ENCODE data around the gene KRT72.

The KRT72 gene

DNA sequence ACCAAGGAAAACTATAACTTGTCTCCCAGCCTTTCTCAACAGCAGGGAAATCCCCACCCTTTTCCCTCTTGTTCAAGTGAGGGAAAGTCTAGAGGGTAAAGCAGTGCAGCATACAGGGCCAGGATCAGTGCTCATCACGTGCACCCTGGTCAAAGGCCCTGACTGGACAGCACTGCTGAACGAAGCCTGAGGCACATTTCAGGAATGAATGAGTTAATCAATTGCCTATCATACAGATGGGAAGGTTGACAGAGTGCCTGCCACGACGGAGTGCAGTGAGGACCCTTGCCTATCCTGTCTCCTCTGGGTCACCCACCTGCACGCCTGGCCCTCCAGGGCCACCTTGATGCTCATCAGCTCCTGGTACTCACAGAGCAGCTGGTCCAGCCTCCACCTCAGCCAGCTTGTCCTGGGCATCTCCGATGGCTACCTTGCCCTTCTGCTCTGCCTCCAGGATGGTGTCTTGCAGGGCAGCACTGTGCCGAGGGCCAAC is 28.8 kb upstream of the KRT72 start:
- DNase-seq (ENCODE audit: low read depth) = no peak

DNA sequence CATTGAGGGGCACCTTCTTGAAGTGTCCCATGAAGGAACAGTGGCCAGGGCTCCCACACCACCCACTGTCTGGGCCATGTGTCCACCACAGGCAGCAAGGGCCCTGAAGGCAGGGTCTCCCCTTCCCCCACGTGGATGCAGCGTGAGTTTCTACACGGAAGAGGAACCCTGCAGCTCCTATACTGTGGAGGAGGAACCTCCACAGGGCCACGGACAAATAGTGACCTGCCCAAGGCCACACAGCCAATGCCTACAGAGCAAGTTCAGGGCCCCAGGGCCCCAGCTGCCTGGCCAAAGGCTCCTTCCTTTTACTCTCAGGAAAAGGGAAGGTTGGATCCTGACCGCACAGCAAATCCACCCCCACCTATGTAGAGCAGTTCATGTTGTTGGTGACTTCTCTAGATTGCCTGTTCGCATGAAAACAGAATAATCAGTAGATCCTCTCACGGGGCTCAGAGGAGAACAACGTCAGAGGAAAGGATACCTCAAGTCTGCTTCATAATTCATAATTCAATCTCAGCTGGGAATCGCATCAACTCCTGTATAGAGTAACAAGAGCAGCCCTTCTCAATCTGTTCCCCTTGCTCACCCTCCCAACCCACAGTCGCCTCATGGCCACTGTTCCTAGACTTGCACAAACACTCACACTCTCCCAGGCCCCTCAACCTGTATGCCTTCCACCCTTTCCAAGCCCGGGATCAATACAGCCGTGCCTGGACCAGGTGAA is 28.2 kb upstream of the KRT72 start:
- no peak for DNase-seq (ENCODE audit: low read depth)

DNA sequence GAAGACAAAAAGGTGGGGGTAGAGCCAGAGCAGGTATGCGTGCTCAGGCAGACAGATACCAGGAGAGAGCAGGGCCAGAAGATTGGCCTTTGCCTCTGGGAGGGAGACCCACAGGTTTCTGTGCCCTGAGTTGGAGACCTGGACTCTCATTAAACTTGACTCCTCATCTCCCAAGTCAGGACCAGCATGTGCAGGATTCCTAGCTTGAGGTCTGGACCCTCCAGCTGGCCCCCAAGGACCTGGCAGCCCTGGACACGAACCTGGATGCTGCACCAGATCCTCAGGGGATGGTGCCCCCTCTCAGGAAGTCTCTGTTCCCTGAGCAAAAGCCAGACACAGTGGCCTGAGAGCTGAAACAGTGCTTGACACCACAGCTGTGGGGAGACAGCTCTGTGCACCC is 27.6 kb upstream of the KRT72 start:
- no peak for DNase-seq (ENCODE audit: low read depth)

DNA sequence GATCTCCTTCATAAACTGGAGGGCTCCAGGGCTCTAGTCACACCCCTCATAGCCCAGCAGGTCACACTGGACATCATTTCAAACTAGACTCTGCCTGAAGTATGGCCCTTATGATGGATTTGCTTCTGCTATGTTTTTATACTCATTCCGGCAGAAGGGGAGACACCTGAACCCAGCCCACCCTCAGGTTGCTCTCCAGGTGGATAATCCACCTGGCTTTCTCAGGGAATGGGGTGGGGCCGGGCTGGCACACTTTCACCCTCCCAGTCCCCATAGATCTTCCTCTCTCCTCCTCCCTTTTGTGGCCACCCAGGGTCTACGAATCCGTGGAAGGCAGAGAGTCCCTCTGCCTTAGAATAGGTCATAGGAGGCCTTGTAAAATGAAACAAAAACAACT is 26.8 kb upstream of the KRT72 start:
- no peak for DNase-seq (ENCODE audit: low read depth)

DNA sequence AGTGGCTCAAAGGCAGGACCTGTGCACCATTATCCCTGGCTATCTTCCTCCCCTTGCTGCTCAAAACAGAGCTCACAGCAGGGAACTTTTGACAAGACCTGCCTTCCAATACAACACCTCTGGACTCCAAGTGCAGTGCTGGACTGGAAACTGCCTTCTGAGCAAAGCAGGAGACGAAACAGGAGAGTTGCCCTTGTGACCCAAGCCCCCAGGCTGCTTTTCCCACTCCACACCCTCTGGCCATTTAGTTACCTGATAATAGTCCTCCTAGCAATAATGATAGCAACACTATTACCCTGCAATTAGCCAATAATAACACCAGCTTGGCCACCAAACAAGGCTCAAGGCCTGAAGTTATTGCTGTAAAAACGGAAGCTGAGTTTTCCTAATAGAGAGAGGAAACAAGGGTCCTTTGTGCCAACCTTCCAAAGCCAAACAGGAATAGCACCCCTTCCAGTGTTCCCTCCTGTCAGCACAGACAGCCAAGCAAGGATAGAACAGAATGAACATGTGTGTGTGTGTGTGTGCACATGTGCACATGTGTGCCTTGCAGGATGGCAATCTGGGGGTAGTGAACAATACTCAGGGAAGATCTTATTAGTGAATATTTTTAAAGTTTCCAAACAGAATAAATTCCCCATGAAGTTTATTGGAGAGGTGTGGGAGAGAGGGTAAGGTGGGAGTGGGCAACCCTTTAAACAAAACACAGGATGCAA is 26.3 kb upstream of the KRT72 start:
- no peak for DNase-seq (ENCODE audit: low read depth)

DNA sequence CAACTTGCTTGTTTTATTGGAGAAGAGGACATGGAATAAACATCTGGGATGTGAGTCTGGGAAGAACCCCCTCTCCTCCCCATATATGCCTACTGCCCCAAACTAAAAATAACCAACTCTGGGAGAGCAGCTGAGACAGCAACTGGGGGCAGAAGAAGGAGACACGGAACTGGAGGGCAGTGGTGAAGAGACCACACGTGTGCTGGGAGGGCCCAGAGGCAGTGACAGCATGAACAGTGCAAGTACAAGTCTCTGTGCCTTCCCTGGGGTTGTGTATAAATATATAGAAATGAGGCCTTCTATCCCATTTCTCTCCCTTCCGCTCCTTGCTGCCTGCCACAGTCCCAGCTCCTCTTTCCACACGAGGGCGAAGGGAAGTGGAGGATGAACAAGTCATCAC is 21.1 kb upstream of the KRT72 start:
- no peak for DNase-seq (ENCODE audit: low read depth)

DNA sequence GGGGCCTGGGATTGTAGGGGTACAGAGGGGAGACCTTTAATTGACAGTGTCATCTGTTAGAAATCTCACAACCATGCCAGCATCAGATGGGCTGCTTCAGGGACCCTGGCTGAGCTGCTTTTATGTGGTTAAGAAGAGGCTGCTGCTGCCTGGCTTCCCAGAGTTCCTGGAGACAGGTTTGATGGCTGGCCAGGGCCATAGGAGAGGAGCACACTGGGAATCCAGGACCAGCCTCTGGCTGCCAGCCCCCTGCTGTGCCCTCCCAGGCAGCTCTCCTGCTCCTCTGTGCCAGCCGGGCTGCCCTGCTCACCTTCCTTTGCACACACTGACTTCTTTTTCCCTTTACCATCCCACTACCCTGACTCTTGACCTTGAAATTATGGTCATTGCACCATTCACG is 17.6 kb upstream of the KRT72 start:
- no peak for DNase-seq (ENCODE audit: low read depth)

DNA sequence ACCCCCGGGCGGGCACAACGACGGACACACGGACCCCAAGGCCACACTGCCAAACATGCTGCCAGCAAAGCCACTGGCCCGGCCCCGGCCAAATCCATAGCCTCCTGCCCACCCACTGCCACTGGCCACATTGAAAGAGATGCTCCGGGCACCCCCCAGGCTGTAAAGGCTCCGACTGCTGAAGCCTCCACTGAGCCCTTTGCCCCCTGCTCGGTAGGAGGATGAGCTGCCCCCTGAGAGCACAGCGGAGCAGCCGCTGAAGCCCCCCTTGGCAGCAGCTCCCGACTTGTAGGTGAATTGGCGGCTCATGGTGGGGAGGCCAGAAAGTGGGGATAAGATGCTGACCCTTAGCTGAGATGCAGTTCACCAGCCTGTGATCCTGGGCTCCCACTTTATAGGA is 17.0 kb upstream of the KRT72 start, which contains the start of gene KRT73:
TSS of gene KRT73 (minus strand) at position 344 of the 400 bp plus-strand sequence. CDS start at position 309, 35 bp downstream.
- no peak for DNase-seq (ENCODE audit: low read depth)

DNA sequence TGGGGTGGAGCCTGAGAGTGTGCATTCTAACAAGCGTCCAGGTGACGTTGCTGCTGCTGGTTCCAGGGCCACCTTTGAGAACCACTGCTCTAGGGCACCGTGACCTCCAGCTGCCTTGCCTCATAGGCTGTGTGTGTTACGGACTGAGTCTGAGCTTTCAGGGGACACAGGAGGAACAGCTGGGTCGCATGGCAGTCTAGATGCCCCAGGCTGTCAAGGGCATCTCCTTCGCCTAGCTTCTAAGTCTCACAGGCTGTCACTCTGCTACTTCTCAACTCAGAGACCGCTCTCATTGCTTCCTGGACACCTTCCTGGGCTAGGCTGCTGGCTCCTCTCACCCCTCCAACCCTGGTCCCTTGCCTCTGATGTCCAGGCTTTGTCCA is 16.1 kb upstream of the KRT72 start:
- DNase-seq (ENCODE audit: low read depth) = no peak

DNA sequence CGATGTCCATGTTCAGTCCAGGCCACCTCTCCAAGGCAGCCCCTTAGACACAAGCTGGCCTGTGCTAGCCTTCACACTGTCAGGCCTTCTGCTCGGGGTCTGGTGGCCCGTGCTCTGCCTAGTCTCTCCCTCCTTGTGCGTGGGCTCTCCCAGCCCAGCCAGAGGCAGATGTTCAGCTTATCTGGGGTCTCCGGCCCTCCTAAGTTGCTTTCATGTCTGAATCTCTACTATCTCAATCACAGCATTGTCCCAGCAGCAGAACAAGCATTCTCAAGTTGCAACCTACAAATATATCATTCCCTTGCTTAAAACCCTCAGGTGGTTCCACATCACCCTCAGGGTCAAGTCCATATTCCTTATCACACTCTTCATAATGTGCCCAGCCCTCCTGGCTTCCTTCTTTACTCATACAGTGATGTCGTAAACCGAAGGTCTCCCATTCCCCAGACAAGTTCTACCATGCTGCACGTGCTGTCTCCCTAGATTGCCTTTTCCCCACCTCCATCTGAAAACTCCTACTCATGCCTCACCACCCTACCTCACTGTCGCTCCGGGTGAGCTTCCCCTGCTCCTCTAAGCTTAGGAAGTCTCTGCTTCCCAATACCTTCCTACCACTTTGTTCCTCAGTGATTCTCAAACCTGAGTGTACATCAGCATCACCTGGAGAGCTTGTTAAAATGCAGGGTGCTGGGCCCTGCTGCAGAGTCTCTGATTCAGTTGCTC is 15.6 kb upstream of the KRT72 start:
- DNase-seq (ENCODE audit: low read depth) = no peak

DNA sequence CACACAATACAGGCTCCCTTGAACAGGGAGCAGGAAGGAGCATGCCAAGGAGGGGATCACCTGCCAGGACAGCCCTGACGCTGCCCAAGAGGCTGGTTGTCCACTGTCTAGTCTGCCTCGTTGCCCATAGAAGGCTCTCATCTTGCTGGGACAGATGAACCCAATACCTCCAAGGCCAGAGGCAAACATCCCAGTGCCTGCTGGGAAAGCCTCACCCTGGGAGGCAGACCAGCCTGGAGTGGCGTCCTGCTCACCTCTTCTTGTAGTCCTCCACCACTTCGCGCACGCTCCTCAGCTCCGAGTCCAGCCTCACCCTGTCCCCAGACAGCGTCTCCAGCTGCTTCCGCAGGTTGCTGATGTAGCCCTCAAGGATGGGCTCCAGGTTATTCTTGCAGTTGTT is 14.6 kb upstream of the KRT72 start:
- DNase-seq (ENCODE audit: low read depth) = no peak

DNA sequence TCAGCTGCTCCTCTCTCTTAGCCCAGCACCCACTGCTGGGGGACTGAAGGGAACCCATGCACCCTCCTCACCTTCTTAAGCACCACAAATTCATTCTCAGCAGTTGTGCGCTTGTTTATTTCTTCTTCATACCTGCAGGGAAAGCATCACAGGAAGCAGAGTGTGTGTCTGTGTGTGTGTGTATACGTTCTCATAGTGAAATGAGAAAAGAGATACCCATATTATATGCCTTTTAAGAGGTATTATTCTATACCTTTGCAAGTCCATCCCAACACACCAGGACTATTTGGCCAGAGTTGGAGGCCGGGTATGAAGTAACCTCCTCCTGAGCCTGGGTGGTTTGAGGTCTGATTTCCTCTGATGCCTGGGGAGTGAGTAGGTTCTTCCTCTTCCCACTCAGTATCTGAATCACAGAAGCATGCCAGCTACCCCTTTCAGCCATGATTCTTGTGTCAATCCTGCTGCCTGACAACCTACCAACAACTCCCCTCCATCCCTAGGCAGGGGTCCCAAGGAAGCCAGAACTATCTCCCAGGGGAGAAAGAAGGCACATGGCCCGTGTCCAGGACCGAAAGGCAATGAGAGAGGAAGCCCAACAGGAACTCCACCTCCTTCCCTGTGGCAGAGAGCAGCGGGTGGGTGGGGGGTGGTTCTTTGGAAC is 14.1 kb upstream of the KRT72 start:
- DNase-seq (ENCODE audit: low read depth) = no peak

DNA sequence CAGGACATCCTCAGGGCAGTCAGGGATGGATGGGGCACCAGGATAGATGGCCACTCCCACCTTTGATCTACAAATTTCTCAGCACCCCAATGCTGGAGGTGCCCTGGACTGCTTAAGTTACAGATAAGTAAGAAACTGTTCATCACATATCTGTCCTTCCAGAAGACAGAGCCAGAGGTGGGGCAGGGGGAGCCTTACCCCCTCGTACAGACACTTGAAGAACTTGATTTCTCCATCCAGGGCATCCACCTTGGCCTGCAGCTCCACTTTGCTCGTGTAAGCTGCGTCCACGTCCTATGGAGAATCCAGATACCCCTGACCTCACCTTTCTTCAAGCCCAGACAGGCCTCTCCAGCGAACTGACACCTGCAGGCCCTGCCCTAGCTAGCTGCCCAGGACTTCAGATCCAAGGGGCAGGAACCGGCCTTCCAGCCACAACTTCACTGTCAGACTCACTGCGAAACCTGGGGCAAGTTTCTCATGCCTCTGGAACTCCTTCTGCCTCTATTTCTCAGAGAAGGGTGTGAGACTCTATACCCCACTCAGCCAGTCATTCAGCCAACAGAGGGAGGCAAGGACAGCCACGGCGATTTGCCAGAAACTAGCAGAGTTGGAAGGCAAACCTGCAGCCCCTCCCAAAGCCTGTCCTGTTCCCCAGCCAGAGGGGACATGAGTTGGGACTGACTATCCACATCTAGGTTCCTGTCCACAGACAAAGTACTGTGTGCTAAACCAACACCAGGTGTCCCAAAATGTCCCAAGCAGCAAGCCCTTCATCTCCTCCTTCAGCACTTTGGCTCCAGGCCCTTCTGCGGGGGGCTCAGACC is 13.3 kb upstream of the KRT72 start:
- DNase-seq (ENCODE audit: low read depth) = no peak

DNA sequence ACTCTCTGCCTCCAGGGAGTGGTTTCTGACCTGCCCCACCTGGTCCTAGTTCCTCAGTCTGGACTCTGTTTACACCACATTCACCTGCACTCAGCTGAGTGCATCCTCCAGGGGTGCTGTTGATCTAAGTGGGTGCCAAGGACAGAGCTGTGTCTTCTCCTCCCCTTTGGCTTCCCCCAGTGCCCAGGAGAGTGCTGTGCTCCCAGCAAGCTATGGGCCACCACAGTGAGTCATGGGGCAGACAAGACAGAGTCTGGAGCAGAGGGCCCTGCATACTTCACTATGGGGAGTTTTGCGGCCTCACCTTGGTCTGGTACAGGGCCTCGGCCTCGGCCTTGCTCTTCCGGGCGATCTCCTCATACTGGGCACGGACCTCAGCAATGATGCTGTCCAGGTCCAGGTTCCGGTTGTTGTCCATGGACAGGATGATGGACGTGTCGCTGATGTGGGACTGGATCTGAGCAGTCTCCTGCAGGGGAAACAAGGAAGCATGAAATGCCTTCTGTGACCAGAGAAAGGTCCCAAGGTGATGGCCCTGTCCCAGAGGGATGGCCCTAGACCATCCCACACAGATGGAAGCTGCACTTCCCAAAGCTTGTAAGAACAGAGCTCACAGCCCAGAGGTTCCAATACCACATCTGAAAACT is 12.2 kb upstream of the KRT72 start:
- no peak for DNase-seq (ENCODE audit: low read depth)

DNA sequence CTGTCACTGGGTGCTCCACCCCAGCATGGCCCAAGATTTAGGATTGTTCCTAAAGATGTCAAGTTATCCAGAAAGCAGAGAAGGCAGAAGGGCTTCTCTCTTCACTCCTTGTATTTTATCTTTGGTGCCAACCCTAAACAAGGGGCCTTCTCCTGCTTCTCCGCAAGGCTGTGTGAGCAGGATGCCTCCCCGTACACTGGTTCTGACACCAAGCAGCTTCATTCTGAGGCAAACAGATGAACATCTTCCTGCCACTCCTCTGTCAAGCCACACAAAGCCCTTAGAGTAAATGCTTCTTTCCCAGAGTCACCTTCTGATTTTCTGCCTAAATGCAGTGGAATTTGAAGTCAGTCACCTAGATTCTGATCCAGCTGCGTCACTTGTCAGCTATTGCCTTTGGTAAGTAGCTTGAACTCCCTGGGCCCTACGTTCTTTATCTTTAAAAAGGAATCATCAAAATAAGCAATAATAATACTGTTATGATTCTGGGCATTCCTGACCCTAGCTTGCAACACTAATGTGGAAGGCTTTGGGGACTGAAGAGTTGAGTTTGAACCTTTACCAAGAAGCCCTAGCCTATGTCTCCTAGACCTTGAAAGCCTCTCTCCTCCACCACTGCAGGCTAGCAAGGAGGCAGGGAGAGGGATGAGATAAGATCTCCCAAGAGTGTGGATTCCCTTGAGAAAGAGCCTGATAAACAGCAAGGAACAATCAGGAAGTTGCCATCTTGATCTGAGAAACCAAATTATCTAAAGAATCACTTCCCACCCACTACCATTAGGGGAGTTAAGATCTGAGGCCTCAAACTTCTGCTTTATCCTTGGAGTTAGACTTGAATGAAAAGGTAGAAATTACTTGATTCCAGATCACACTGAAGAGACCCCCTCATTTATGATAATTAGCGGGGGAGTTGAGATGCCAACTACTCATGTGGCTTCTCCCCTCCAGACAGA is 11.4 kb upstream of the KRT72 start:
- DNase-seq (ENCODE audit: low read depth) = no peak

DNA sequence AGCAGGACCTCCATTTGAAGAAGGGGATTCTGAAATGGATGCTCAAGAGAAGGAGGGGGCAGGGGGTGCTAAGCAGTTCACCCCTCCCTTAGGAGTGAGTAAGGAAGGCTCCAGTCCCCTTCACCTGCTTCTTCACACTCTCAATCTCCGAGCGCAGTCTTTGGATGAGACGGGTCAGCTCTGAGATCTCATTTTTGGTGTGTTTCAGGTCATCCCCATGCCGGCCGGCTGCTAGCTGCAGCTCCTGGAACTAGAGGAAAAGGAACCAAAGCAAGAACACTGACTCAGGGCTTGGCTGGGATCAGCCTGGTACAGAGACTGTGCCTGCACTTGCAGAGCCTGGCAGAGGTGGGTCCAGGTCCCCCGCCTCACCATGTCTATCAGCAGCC is 9.8 kb upstream of the KRT72 start:
- no peak for DNase-seq (ENCODE audit: low read depth)

DNA sequence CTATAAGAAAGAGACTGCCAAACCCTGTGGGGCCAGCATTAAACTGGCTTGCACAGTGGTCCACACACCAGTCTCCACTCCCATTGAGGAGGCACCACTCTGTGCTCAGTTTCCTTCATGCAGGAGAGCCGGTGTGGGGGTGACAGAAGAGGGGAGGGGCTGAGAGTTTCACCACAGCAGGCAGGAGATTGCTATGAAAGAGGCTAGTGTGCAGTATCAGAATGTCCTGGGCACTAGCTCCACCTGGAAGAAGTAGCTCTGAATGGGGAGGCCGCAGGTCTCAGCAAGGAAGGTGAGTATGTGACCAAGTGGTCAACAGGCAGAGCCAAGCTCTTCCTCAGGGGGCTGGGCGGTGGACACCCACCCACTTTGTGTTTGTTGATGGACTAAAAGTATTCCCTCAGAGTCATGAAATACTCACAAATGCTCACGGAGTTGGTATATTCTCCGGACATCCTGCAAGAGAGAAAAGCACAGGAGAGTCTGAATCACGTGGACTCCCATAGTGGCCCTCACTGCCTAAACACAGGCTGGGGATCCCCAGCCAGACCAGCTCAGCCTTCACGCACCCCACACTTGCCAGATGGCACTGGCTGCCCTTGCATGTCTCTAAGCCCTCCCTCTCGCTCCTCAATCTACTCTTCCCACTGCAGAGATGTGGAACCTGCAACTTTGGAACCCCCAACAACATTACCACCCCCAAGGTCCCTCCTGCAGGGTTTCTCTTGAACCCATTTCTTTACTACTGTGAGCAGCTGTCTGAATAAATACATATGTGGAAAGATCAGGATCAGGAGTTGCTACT is 7.8 kb upstream of the KRT72 start:
- DNase-seq (ENCODE audit: low read depth) = no peak

DNA sequence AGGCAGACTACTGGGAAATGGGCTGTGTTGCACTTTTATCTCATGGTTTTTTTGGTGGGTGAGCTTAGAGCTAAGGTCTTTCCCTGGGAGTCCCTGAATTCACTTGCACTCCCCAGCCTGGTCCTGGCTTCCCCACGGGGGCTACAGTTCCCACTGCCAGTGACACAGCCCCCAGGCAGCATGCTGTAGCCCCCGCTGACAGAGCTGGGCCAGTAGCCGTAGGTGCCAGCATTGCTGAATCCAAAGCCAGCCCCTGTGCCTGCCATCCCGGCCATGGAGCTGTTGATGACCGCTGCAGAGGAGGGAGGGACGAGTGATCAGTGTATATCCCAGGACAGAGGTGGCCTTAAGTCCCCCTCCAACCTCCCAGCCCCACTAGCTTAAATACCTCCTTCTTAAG is 6.9 kb upstream of the KRT72 start:
- no peak for DNase-seq (ENCODE audit: low read depth)

DNA sequence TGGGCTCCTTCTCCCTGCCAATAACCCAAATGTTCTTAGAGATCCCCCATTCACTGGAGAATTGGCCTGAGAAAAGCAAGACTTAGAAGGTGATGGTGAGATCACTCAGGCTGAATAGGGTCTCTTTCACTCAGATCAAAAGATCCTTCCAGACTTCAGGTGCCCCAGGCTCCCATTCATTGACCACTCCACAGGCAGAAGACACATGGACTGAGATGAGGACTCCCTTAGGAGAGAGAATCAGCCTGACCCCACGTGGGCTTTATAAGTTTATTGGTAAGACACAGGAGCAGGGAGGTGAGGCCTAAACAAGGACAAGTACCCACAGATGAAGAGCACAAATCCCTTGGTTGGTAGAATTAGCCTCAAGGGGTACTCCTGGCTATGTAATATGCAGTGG is 6.1 kb upstream of the KRT72 start:
- DNase-seq (ENCODE audit: low read depth) = no peak
